Osteoblast (primary cell): ENCODE measurements around the gene ATRNL1. TPM values are rescaled to one million over a fixed set of nuclear protein-coding genes. Genes with fewer than 3 reads are reported as not detected.
"Not testable (repeated sequence)": the region's sequence is repeated elsewhere in the genome, so short reads cannot be mapped to it uniquely, and the experiment has no call there.

Source experiments
- DNase-seq: peaks from one replicate; pipeline ENCODE4 v3.0.0; 2011; ENCODE audit warnings: low spot score, mixed read lengths; ENCODE audit not compliant: insufficient read length; ENCODE audit errors: missing footprints
- H2AFZ ChIP-seq: 2 replicates; pipeline ENCODE4 v1.6.0; 2011; ENCODE audit warnings: mild to moderate bottlenecking, low read length
- H3K27ac ChIP-seq: 2 replicates; pipeline ENCODE4 v1.5.1; 2011; ENCODE audit warnings: mild to moderate bottlenecking, low read depth, low read length, moderate library complexity
- H3K27me3 ChIP-seq: 2 replicates; pipeline ENCODE4 v1.6.0; 2012; ENCODE audit warnings: mild to moderate bottlenecking, control low read depth, inconsistent platforms, low read length, moderate library complexity; ENCODE audit not compliant: insufficient read depth
- H3K36me3 ChIP-seq: 2 replicates; pipeline ENCODE4 v1.5.1; 2011; ENCODE audit warnings: mild to moderate bottlenecking, low read length, control low read depth, moderate library complexity; ENCODE audit not compliant: insufficient read depth
- H3K4me1 ChIP-seq: 2 replicates; pipeline ENCODE4 v1.5.1; 2011; ENCODE audit warnings: mild to moderate bottlenecking, low read length, control low read depth, moderate library complexity; ENCODE audit not compliant: insufficient read depth
- H3K4me2 ChIP-seq: 2 replicates; pipeline ENCODE4 v1.6.0; 2011; ENCODE audit warnings: mild to moderate bottlenecking, low read length; ENCODE audit not compliant: insufficient read depth
- H3K4me3 ChIP-seq: fragments of 200-600 bp; sonication (generic); 3 replicates; pipeline ENCODE4 v1.5.1; 2012; ENCODE audit warnings: mild to moderate bottlenecking, low read length, inconsistent platforms; ENCODE audit not compliant: insufficient read depth
- H3K79me2 ChIP-seq: 2 replicates; pipeline ENCODE4 v1.6.0; 2012; ENCODE audit warnings: mild to moderate bottlenecking, low read length, control low read depth, inconsistent platforms; ENCODE audit not compliant: insufficient read depth
- H3K9me3 ChIP-seq: 2 replicates; pipeline ENCODE4 v1.5.1; 2011; ENCODE audit warnings: low read depth, low read length, control low read depth
- H4K20me1 ChIP-seq: 2 replicates; pipeline ENCODE4 v1.6.0; 2012; ENCODE audit warnings: mild to moderate bottlenecking, low read length, control low read depth; ENCODE audit not compliant: insufficient read depth
- total RNA-seq: library from RNA; depleted of rRNA; stranded (reverse); fragments of >200 nt; gene quantifications from 2 replicates; pipeline ENCODE4 v1.2.3, GENCODE V29; 2012
- TF ChIP-seq, protein P1 (sequence below): IDR thresholded peaks from 2 replicates; pipeline ENCODE4 v1.5.1; 2011; ENCODE audit warnings: mild to moderate bottlenecking, low read depth, low read length, moderate library complexity; ENCODE audit errors: extremely low read depth

ATRNL1 gene
- total RNA-seq, 1 donor = 1.4 TPM

DNA sequence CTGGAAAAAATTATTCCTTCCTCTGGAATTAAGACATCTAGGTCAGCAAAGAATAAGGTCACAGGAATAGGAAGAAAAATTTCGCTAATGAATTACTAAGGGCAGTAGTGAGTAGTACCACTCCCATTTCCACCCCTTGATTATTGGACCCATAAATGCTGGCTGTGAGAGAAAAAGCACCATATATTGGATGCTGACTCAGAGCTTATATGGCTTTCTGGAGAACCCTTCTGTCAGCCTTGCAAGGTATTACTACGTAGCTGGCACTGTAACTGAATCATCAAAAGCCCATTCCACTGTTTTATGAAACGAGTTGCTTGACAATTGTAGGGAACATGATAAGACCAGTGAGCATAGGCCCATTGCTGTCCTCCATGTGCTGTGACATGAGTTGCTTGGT, 179.3 kb downstream of the ATRNL1 start:
- no peaks in the 10 kb centered on the region for H3K27me3 ChIP-seq
- H3K36me3 ChIP-seq = no peaks in the 10 kb centered on the region
- no peak overlapping the region for H2AFZ ChIP-seq
- no peaks in the 10 kb centered on the region for H3K4me1 ChIP-seq
- peaks cover 2% of the 10 kb centered on the region for H3K9me3 ChIP-seq
- no peak overlapping the region for H3K4me2 ChIP-seq
- DNase-seq = no peak
- H3K27ac ChIP-seq = no peak overlapping the region
- no peak overlapping the region for H3K4me3 ChIP-seq
- H4K20me1 ChIP-seq = no peaks in the 10 kb centered on the region
- TF ChIP-seq, protein P1, sequence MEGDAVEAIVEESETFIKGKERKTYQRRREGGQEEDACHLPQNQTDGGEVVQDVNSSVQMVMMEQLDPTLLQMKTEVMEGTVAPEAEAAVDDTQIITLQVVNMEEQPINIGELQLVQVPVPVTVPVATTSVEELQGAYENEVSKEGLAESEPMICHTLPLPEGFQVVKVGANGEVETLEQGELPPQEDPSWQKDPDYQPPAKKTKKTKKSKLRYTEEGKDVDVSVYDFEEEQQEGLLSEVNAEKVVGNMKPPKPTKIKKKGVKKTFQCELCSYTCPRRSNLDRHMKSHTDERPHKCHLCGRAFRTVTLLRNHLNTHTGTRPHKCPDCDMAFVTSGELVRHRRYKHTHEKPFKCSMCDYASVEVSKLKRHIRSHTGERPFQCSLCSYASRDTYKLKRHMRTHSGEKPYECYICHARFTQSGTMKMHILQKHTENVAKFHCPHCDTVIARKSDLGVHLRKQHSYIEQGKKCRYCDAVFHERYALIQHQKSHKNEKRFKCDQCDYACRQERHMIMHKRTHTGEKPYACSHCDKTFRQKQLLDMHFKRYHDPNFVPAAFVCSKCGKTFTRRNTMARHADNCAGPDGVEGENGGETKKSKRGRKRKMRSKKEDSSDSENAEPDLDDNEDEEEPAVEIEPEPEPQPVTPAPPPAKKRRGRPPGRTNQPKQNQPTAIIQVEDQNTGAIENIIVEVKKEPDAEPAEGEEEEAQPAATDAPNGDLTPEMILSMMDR = no peak
- H3K79me2 ChIP-seq = no peaks in the 10 kb centered on the region

DNA sequence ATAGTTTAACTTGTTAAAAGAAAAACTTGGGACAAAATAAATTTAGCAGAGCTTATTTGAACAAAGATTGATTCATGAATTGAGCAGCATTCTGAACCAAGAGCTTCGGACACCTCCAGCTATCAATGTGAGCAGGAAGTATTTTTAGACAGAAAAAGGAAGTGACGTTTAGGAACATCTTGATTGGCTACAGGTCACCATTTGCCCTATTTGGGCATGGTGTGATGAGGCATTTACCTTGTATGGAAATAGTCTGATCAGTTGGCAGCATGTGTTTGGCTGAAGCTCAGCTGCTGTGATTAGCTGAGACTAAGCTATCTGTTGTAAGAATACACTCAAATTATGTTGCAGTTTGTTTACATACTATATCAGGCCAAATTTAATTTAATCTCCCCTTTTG, 185.1 kb downstream of the ATRNL1 start:
- TF ChIP-seq, protein P1 = no peak
- Histone ChIP-seq H3K27ac (no peak overlapping the region), H2AFZ (no peak overlapping the region), H3K79me2 (no peaks in the 10 kb centered on the region), H3K36me3 (no peaks in the 10 kb centered on the region), H3K4me2 (no peak overlapping the region), H3K4me1 (no peaks in the 10 kb centered on the region), H3K27me3 (no peaks in the 10 kb centered on the region), H3K4me3 (no peak overlapping the region), H4K20me1 (no peaks in the 10 kb centered on the region), H3K9me3 (no peaks in the 10 kb centered on the region)
- no peak for DNase-seq

- no peaks in the 10 kb centered on the region for H3K79me2 ChIP-seq
- no peaks in the 10 kb centered on the region for H4K20me1 ChIP-seq
- TF ChIP-seq, protein P1 = no peak
- no peaks in the 10 kb centered on the region for H3K4me1 ChIP-seq
- H3K36me3 ChIP-seq = no peaks in the 10 kb centered on the region
- H3K4me2 ChIP-seq = no peak overlapping the region
- H2AFZ ChIP-seq = no peak overlapping the region
- no peaks in the 10 kb centered on the region for H3K9me3 ChIP-seq
- no peak overlapping the region for H3K4me3 ChIP-seq
- no peak for DNase-seq
- H3K27me3 ChIP-seq = no peaks in the 10 kb centered on the region
- H3K27ac ChIP-seq = no peak overlapping the region
These were observed 202.1 kb downstream of the ATRNL1 start for GRCh38 chr10:115295213-115295805.

GRCh38 chr10:115300080-115300479, 206.9 kb downstream of the ATRNL1 start:
- Histone ChIP-seq H3K27ac (no peak overlapping the region), H3K36me3 (no peaks in the 10 kb centered on the region), H3K4me2 (no peak overlapping the region), H3K27me3 (no peaks in the 10 kb centered on the region), H3K9me3 (no peaks in the 10 kb centered on the region), H3K4me1 (no peaks in the 10 kb centered on the region), H2AFZ (no peak overlapping the region), H3K79me2 (no peaks in the 10 kb centered on the region), H3K4me3 (no peak overlapping the region), H4K20me1 (no peaks in the 10 kb centered on the region)
- TF ChIP-seq, protein P1 = no peak
- no peak for DNase-seq

DNA sequence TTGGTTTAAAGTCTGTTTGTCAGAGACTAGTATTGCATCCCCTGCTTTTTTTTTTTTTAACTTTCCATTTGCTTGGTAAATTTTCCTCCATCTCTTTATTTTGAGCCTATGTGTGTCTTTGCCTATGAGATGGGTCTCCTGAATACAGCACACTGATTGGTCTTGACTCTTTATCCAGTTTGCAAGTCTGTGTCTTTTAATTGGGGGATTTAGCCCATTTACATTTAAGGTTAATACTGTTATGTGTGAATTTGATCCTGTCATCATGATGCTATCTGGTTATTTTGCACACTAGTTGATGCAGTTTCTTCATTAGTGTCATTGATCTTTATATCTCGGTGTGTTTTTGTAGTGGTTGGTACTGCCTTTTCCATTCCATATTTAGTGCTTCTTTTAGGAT, 226.5 kb downstream of the ATRNL1 start:
- not testable (repeated sequence) for H3K9me3 ChIP-seq, H3K4me3 ChIP-seq, H3K4me1 ChIP-seq, H2AFZ ChIP-seq, DNase-seq, H3K36me3 ChIP-seq, H3K27ac ChIP-seq, H4K20me1 ChIP-seq, H3K4me2 ChIP-seq, H3K79me2 ChIP-seq, H3K27me3 ChIP-seq
